Spleen (tissue), 7 donors: ENCODE results near the gene PRTG.

Experiments used
- CTCF ChIP-seq, 11 experiments: fragments of 200-600 bp in 7 of 11; fragments of 450-650 bp in 4 of 11; sonication (generic) in 4 of 11; IDR thresholded peaks in 8 of 11; conservative IDR thresholded peaks in 3 of 11; 1 replicate in 7 of 11; 2 replicates in 4 of 11; pipeline versions ENCODE4 v1.4.0 to v1.8.0; 2016 to 2021; ENCODE audit warnings: antibody characterized with exemption in 11 of 11, inconsistent platforms in 4 of 11, mild to moderate bottlenecking in 1 of 11
- POLR2A ChIP-seq, 3 donors: fragments of 450-650 bp; IDR thresholded peaks; one replicate each; pipeline ENCODE4 v1.5.1; 2017; ENCODE audit warnings: antibody characterized with exemption in 3 of 3, mild to moderate bottlenecking in 1 of 3
- POLR2AphosphoS5 ChIP-seq, 3 donors: sonication (generic); formaldehyde crosslinking; IDR thresholded peaks; one replicate each; pipeline ENCODE4 v1.5.1; 2017; ENCODE audit warnings: antibody characterized with exemption in 3 of 3
- donor health status: DM: no; HTN: no; CAD: no; lungs with moderate emphysema.
- donor health status: DM: no; HTN: no; CAD: no.
- donor health status: DM: no; HTN: no; CAD: no.

- TF ChIP-seq POLR2AphosphoS5 (IDR thresholded peaks at IDR 0.05) = no peak
- TF ChIP-seq CTCF (IDR thresholded peaks at IDR 0.05 in 8 of 11, conservative IDR thresholded peaks at IDR 0.05 in 3 of 11) = no peak
- no peak for TF ChIP-seq POLR2A (IDR thresholded peaks at IDR 0.05)
Measured at GRCh38 chr15:55665605-55666227, 77.2 kb downstream of the PRTG start.
